ENCODE measurements around the gene SOCS3.

- TF ChIP-seq, protein P1, sequence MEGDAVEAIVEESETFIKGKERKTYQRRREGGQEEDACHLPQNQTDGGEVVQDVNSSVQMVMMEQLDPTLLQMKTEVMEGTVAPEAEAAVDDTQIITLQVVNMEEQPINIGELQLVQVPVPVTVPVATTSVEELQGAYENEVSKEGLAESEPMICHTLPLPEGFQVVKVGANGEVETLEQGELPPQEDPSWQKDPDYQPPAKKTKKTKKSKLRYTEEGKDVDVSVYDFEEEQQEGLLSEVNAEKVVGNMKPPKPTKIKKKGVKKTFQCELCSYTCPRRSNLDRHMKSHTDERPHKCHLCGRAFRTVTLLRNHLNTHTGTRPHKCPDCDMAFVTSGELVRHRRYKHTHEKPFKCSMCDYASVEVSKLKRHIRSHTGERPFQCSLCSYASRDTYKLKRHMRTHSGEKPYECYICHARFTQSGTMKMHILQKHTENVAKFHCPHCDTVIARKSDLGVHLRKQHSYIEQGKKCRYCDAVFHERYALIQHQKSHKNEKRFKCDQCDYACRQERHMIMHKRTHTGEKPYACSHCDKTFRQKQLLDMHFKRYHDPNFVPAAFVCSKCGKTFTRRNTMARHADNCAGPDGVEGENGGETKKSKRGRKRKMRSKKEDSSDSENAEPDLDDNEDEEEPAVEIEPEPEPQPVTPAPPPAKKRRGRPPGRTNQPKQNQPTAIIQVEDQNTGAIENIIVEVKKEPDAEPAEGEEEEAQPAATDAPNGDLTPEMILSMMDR (conservative IDR thresholded peaks at IDR 0.05 in 1 of 2, IDR thresholded peaks at IDR 0.05 in 1 of 2; ENCODE audit: low read depth in 1 of 2, low read length in 2 of 2): no peak
- no peak for TF ChIP-seq EZH2 (IDR thresholded peaks at IDR 0.05; ENCODE audit: low read length, missing control alignments)
These were observed 21.2 kb downstream of the SOCS3 start for GRCh38 chr17:78338486-78339259.

Data from fibroblast of lung (primary cell).